DOHH2 (cell line): ENCODE data around the gene CTXN3.

Experiments
- H3F3A ChIP-seq: fragments of 200-600 bp; sonication (generic), shearing (Covaris generic); 2 replicates; pipeline ENCODE4 v1.6.0; 2016; ENCODE audit warnings: antibody characterized with exemption, mild to moderate bottlenecking; ENCODE audit not compliant: control insufficient read depth, insufficient read depth
- H3K27ac ChIP-seq: fragments of 200-600 bp; sonication (generic); 2 replicates; pipeline ENCODE4 v1.5.1; 2014; ENCODE audit warnings: low read depth, mild to moderate bottlenecking, low read length, moderate library complexity
- H3K27me3 ChIP-seq: fragments of 200-600 bp; sonication (generic); 2 replicates; pipeline ENCODE4 v1.6.1; 2014; ENCODE audit warnings: mild to moderate bottlenecking, low read length, mixed read lengths; ENCODE audit not compliant: control insufficient read depth
- H3K36me3 ChIP-seq: fragments of 200-600 bp; sonication (generic); 2 replicates; pipeline ENCODE4 v1.6.1; 2014; ENCODE audit warnings: mild to moderate bottlenecking, low read length, moderate library complexity, mixed read lengths; ENCODE audit not compliant: control insufficient read depth
- H3K4me1 ChIP-seq: fragments of 200-600 bp; sonication (generic); 2 replicates; pipeline ENCODE4 v1.6.1; 2014; ENCODE audit warnings: mild to moderate bottlenecking, low read length, mixed read lengths; ENCODE audit not compliant: control insufficient read depth
- H3K4me2 ChIP-seq: fragments of 200-600 bp; sonication (generic); 2 replicates; pipeline ENCODE4 v1.6.0; 2014; ENCODE audit warnings: mild to moderate bottlenecking, low read length, moderate library complexity
- H3K4me3 ChIP-seq: fragments of 200-600 bp; sonication (generic); 2 replicates; pipeline ENCODE4 v1.5.1; 2014; ENCODE audit warnings: mild to moderate bottlenecking, low read length, mixed read lengths
- H3K79me2 ChIP-seq: fragments of 200-600 bp; sonication (generic); 2 replicates; pipeline ENCODE4 v1.6.1; 2014; ENCODE audit warnings: mild to moderate bottlenecking, low read length, mixed read lengths; ENCODE audit not compliant: control insufficient read depth
- H3K9me2 ChIP-seq: fragments of 200-600 bp; sonication (generic); replicated peaks from 2 replicates; pipeline ENCODE4 v1.6.1; 2014; ENCODE audit warnings: mild to moderate bottlenecking, low read length, mixed read lengths; ENCODE audit not compliant: control insufficient read depth
- H3K9me3 ChIP-seq: fragments of 200-600 bp; sonication (generic); 2 replicates; pipeline ENCODE4 v1.6.1; 2014; ENCODE audit warnings: antibody characterized with exemption, low read length, mixed read lengths; ENCODE audit not compliant: control insufficient read depth, insufficient read depth
- H4K20me1 ChIP-seq: fragments of 200-600 bp; sonication (generic); 2 replicates; pipeline ENCODE4 v1.6.0; 2014; ENCODE audit warnings: low read depth, mild to moderate bottlenecking, antibody characterized with exemption, low read length, moderate library complexity; ENCODE audit not compliant: control insufficient read depth, insufficient read depth
- CTCF ChIP-seq: fragments of 200-600 bp; sonication (generic); IDR thresholded peaks from one replicate; pipeline ENCODE4 v1.5.1; 2014; ENCODE audit warnings: antibody characterized with exemption, mild to moderate bottlenecking, low read depth, low read length; ENCODE audit not compliant: poor library complexity, severe bottlenecking
- EZH2phosphoT487 ChIP-seq: fragments of 200-600 bp; sonication (generic); IDR thresholded peaks from 2 replicates; pipeline ENCODE4 v1.6.1; 2017; ENCODE audit warnings: borderline replicate concordance, mild to moderate bottlenecking, antibody characterized with exemption, low read length, moderate library complexity, mixed read lengths

CTXN3 gene

GRCh38 chr5:127649018-127649439 lies at the start of gene CTXN3:
Gene CTXN3, plus strand, starts transcription at chr5:127649082. Its CDS starts 8,440 bp downstream, at chr5:127657522.
- Histone ChIP-seq H3K27me3 (no peaks in the 10 kb centered on the region; the same call in 1 of the 2 replicates), H3K36me3 (no peaks in the 10 kb centered on the region), H4K20me1 (no peaks in the 10 kb centered on the region), H3K4me1 (no peaks in the 10 kb centered on the region), H3K79me2 (no peaks in the 10 kb centered on the region), H3K9me2 (no peaks in the 10 kb centered on the region), H3K27ac (no peak within 1 kb of the TSS), H3K9me3 (no peaks in the 10 kb centered on the region), H3F3A (no peaks in the 10 kb centered on the region), H3K4me2 (no peak within 1 kb of the TSS), H3K4me3 (no peak within 1 kb of the TSS)
- TF ChIP-seq CTCF (no peak), EZH2phosphoT487 (no peak)

GRCh38 chr5:127599320-127599719 lies 49.6 kb upstream of the CTXN3 start:
- Histone ChIP-seq H4K20me1 (no peaks in the 10 kb centered on the region), H3K4me3 (no peak overlapping the region), H3K9me3 (no peaks in the 10 kb centered on the region), H3K27ac (no peak overlapping the region), H3K79me2 (no peaks in the 10 kb centered on the region), H3K4me1 (no peaks in the 10 kb centered on the region), H3K9me2 (no peaks in the 10 kb centered on the region), H3F3A (no peaks in the 10 kb centered on the region), H3K36me3 (no peaks in the 10 kb centered on the region), H3K27me3 (no peaks in the 10 kb centered on the region), H3K4me2 (no peak overlapping the region)
- TF ChIP-seq CTCF: no peak
- no peak for TF ChIP-seq EZH2phosphoT487

GRCh38 chr5:127599847-127600246 lies 49.0 kb upstream of the CTXN3 start:
- Histone ChIP-seq H3K27ac (no peak overlapping the region), H3K36me3 (no peaks in the 10 kb centered on the region), H3K9me3 (no peaks in the 10 kb centered on the region), H3K9me2 (no peaks in the 10 kb centered on the region), H3K4me2 (no peak overlapping the region), H4K20me1 (no peaks in the 10 kb centered on the region), H3K4me1 (no peaks in the 10 kb centered on the region), H3K79me2 (no peaks in the 10 kb centered on the region), H3K27me3 (no peaks in the 10 kb centered on the region), H3K4me3 (no peak overlapping the region), H3F3A (no peaks in the 10 kb centered on the region)
- TF ChIP-seq EZH2phosphoT487 (no peak), CTCF (no peak)
